GM19240 (cell line): ENCODE results near the gene DENND4B.
"Not testable (repeated sequence)": the region's sequence is repeated elsewhere in the genome, so short reads cannot be mapped to it uniquely, and the experiment has no call there.

Experiments
- DNase-seq: peaks from one replicate; pipeline ENCODE4 v3.0.0; 2011; ENCODE audit warnings: low spot score; ENCODE audit not compliant: insufficient read length

Gene DENND4B, protein sequence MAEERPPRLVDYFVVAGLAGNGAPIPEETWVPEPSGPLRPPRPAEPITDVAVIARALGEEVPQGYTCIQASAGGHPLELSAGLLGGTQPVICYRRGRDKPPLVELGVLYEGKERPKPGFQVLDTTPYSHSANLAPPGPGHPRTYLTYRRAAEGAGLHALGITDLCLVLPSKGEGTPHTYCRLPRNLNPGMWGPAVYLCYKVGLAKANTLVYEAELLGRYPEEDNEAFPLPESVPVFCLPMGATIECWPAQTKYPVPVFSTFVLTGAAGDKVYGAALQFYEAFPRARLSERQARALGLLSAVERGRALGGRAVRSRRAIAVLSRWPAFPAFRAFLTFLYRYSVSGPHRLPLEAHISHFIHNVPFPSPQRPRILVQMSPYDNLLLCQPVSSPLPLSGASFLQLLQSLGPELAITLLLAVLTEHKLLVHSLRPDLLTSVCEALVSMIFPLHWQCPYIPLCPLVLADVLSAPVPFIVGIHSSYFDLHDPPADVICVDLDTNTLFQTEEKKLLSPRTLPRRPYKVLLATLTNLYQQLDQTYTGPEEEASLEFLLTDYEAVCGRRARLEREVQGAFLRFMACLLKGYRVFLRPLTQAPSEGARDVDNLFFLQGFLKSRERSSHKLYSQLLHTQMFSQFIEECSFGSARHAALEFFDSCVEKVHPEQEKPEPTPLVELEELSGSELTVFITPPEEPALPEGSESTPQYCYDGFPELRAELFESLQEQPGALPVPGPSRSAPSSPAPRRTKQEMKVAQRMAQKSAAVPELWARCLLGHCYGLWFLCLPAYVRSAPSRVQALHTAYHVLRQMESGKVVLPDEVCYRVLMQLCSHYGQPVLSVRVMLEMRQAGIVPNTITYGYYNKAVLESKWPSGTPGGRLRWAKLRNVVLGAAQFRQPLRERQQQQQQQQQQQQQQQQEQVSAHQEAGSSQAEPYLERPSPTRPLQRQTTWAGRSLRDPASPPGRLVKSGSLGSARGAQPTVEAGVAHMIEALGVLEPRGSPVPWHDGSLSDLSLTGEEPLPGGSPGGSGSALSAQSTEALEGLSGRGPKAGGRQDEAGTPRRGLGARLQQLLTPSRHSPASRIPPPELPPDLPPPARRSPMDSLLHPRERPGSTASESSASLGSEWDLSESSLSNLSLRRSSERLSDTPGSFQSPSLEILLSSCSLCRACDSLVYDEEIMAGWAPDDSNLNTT (N-terminal part only)

DNA sequence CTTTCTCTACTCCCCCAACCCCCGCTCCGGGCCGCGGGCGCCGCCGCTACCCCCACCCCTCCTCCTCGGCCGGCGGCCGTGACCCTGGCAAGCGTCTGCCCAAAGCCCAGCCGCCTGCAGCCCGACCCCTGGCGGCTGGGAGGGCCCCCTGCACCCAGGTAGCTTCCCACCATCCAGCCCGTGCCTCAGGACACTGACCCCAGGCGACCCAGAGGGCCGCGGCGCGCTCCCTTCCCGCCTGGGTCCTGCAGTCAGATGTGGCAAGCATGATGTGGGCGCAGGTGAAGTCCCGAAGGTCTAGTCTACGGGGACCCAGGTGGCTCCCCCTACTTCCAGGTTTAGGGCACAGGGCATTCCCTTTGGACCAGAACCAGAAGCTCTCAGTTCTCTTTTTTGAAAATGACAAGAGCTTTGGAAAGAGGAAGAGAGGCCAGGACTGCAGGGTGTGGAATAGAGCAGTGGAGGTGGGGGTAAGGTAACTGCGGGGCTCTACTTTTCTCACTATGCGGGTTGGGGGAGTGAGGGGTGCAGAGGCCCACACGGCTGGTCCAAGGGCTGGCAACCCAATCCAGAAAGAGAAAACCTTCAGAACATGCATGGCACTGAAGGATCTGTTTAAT is at the start of gene DENND4B:
DENND4B (minus strand) TSS at position 97 of the 620 bp plus-strand sequence. CDS start 2,344 bp downstream, outside the sequence.
- peak; percentile 99 for DNase-seq

DNA sequence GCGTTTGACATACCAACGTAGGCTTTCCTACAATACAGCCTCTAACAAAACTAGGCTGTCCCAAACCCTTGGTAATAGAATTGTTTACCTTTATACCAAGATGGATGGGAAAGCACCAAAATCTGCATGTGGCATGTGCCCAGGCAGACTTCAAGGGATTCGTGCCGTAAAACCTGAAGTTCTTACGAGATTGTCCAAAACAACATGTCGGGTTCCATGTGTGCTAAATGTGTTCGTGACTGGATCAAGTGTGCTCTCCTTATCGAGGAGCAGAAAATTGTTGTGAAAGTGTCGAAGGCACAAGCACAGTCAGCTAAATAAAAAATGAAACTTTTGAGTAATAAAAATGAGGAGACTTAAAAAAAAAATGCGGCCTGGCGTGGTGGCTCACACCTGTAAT is 49.1 kb upstream of the DENND4B start:
- no peak for DNase-seq

DNA sequence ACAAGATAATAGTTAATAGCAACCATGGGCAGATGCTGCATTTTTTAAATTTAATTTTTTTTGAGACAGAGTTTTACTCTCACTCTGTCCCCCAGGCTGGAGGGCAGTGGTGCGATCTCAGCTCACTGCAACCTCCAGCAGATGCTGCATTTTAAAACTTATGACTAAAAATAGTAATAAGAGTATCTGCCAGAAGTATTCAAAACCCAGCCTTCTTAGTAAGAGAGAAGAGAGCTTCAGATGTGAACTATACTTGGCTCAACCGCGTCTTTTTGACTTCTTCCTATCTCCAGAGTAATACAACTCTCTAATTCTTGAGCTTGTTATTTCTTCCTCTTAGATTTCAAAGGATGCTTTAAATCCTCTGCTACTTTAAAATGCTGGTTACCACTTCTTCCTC is 48.7 kb upstream of the DENND4B start:
- no peak for DNase-seq

DNA sequence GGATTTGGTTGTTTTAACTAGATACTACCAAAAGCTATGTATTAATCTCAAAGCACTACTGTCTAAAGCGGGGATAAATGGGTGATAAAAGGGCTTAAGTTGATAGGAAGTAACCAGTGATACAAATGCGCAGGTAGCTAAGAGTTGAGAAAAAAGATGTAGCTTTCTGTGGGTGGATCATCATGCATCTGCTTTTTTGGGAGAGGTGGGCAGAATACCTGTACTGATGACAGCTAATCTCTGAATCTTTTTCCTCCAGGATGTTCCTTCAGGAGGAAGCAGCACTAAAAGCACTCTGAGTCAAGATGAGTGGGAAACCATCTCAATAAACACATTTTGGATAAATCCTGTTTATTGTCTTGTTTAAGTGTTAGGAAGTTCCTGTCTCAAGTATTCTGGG is 45.3 kb upstream of the DENND4B start:
- no peak for DNase-seq

DNA sequence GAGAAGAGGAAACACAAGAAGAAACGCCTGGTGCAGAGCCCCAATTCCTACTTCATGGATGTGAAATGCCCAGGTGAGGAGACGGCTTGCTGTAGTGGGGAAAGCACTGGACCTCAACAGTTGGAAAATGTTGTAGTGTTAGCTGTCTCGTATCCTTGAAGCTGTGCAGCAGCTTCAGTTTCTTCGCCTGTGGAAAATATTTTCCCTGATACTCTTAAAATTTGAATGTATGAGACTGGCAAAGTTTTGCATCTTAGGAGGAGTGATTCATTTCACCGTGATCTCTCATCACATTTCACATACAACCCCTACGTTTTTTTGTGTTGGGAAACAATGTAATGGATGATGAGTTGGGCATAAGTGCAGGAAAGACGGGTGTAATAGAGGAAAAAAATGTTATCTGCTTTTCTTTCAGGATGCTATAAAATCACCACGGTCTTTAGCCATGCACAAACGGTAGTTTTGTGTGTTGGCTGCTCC is 44.7 kb upstream of the DENND4B start:
- DNase-seq: no peak

DNA sequence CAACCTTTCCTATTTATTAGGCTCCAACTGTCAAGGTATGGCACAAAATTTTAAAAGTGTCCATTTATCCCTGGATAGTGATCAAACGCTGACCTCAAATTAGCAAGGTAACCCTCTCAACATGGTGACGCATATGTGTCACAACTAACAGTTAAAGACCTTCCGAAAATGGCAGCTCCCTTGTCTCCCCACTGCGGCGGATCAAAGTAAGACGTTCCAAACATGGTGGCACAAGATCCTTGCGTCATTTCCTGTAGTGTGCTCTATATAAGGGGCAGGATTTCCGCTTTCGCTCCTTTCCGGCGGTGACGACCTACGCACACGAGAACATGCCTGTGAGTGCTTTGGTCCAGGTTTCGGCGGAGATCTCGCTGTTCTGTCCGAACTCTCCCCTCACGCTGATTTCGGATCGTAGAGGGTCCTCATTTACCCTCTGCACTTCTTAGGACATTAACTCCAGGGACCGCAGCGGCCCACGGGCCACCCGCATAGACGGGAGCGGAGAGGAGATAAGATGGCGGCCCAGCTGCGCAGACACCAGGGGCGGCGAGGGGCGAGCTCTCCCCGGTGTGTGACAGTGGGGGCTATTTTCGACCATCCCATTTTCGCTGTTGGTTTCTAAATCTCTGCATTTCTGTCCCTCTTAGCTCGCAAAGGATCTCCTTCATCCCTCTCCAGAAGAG is 44.1 kb upstream of the DENND4B start, which contains the start of gene RPS27:
RPS27 (plus strand) TSS at position 295 of the 683 bp plus-strand sequence; CDS start at position 330, 35 bp downstream.
- DNase-seq: peak; percentile 82

DNA sequence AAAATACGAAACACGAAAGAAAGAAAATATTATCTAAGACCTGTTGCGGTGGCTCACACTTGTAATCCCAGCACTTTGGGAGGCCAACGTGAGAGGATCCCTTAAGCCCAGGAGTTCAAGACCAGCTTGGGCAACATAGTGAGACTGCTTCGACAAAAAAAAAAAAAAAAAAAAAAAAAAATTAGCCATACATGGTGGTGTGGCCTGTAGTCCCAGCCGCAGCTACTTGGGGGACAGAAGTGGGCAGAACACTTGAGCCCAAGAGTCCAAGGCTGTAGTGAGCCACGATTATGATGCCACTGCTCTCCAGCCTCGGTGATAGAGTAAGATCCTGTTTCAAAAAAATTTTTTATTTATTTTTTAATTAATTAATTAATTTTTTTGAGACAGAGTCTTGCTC is 41.1 kb upstream of the DENND4B start:
- DNase-seq: no peak

DNA sequence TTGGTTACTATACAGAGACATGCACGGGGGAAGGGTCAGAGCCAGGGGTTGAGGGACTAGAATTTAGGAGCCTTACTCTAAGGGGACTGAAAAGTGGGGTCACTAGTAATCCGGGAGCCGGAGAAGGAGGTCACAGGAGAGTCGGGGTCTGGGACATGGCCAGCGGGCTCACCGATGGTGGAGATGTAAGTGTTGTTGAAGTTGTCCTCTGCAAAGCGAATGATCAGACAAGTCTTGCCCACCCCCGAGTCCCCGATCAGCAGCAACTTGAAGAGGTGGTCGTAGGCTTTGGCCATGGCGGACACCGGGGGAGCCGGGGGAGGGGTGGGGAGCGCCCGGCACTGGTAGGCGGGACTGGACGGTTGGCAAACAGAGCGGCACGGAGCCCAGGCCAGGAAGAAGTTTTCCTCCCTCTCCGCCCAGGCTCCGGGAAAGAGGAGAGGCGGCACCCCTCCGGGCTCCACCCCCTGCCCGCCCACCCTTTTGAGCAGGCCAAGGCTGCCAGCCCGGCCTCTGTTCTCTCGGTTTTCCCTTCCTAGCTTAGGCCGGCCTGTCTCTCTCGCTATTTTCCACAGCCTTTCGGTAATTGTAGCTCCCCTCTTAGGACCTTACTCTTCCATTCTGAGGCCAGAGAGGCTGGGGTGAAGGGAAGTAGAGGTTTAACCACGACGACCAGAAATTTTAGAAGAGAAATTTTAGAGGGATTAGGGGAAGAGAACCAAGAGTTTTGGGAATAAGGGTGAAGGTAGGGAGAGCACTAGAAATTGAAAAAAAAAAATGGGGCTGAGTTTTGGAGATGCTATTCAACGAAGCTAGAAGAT is 39.6 kb upstream of the DENND4B start, which contains the start of gene RAB13:
RAB13 (minus strand) TSS at position 399 of the 821 bp plus-strand sequence; CDS start at position 296, 103 bp downstream.
- no peak for DNase-seq

DNA sequence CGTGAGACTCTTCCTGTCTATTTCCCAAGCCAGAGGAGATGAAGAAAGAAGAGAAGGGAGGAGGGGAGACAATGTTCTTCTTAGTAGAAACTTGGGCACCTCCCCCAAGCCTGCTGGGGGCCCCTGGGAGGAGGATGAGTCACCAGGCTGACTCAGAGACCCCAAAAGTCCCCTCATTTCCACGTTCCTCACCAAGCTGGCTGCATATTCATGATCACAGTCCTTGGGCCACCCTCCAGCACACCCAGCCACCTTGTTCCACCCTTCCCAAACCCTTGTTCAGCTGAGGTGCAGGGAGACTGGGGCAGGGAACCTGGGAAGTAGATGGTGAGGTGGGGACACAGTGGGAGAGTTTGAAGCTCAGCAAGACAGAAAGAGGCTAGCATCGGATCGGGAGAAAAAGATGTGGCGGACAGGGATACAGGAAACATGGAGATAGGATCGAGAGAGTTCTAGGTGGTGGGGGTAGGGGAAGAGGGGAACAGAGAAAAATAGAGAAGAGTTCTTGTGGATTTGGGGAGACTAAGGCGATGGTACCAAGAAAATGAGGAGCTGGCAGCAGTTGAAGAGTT is 38.9 kb upstream of the DENND4B start:
- DNase-seq: no peak

DNA sequence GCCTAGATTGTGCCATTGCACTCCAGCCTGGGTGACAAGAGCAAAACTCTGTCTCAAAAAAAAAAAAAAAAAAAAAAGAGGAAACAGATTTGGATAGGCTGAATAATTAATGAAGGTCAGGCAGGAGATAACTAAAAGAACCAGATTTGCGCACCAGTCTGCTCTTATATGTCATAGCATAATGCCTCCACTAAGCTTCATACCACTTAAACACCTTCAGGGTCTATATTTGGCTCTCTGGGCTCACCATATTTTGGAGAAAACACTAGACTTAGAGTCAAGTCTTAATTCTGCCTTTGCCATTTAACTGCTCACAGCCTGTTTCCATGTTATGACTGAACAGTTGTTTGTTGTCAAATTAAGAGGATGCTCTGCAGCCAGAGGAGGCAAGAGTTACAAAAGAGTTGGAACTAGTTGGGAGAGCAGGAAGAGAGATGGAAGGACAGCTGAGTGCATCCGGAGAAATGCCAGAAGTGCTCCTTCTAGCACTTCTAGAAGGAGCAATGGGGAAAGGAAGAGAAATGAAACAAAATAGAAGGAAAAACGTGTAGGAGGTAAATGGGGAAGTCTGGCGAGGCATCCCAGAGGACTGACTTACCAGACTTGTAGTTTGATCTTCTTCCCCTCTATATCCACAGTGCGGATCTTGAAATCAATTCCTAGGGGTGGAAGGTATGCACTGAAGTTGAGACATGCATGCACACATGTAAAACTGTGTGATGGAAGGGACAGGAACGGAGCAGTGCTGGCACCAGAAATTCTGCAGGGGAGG is 37.8 kb upstream of the DENND4B start:
- DNase-seq: no peak

DNA sequence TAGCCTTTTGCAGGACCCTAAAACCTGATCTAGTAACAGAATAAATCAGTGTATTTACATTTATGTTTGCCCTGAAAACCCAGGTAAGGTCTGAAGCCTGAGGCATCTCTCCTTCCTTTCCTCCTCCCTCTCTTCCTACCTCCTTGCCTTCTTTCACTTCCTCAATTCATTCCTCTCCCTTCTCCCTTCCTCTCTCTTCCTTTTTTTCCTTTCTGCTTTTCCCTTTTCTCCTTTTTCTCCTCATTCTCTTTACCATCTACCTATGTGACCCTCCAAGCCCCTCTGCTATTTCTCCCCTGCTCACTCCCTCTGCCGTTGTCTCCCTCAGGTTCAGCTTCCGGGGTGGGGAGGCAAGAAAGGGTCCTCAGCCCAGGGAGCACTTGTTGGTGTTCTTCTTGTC is 35.2 kb upstream of the DENND4B start:
- not testable (repeated sequence) for DNase-seq

DNA sequence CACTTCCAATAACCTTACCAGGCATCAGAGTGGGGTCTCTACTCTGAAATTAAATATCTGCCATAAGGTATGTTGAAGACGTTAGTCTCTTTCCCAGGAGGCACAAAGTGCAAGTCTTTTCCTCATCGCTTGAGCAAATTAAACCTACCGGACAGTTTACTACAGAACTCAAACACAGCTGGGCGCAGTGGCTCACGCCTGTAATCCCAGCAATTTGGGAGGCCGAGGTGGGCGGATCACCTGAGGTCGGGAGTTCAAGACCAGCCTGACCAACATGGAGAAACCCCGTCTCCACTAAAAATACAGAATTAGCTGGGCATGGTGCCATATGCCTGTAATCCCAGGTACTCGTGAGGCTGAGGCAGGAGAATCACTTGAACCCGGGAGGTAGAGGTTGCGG is 32.6 kb upstream of the DENND4B start:
- not testable (repeated sequence) for DNase-seq

DNA sequence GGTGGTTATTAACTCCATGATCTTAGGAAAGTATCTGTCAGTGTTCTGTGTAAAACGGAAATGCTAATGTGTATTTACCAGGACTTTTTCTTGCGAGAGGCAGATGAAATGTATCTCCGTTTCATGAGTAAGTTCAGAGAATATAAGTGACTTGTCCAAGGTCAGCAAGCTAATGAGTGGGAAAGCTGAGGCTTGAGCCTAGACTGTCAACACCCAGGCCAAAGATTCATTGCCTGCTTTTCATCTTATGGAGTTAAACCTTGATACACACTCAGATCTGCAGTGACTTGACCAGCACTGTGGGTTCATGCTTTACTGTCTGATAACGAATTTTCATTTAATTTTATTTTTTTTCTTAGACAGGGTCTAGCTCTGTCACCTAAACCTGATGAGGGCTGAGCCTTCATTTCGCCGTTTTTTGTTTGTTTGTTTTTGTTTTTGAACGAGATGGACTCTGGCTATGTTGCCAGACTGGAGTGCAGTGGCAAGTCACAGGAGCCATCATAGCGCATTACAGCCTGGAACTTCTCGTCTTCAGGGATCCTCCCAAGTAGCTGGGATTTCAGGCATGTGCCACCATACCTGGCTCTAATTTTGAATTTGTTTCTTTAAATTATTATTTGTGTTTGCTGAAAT is 31.9 kb upstream of the DENND4B start:
- DNase-seq: no peak

DNA sequence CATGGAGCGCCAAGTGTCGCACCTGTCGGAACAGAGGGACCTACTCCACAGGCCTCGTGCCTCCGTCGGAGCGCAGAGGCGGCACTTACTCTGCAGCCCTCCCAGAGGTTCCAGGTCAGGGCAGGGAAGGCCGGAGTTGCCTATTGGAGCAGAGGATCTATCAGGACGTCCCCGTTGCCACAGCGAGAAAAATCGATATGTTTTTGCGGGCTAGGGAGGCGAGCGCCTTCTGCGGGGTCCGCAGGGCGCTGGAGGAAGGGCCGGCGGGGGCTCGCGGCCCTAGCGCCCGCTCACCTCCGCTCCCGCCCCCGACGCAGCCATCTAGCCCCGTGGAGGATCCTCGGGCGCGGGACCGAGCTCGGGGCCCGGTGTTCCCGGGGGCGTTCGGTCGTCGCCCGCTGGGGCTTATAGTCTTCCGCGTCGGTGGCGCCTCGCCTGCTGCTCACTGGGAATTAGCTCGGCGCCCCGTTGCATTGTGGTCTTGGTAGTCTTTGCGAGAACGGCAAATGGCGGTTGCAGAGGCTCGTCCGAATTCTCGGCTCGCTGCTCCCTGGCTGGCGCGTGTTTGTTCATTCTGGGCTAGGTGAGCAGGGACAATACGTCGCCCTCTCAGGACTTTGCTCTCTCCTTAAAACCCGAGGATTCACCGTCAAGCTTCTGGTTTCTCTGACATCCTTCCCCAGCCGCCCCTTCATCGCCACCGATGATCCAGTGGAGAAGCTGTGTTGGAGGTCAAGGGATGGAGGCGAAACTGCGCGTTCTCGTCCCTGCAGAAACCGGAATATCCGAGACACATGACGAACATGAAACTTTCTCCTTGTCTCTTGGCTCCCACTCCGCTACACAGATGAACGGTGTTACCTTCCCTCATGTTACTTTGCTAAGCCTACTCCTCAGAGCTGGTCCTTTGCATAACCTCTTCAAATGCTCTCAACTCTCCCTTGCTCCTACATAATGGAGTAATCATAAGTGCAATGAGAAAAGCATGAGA is 31.0 kb upstream of the DENND4B start, which contains the start of gene JTB:
JTB (minus strand) TSS at position 425 of the 991 bp plus-strand sequence; CDS start at position 3, 422 bp downstream.
- DNase-seq: peak; percentile 66

DNA sequence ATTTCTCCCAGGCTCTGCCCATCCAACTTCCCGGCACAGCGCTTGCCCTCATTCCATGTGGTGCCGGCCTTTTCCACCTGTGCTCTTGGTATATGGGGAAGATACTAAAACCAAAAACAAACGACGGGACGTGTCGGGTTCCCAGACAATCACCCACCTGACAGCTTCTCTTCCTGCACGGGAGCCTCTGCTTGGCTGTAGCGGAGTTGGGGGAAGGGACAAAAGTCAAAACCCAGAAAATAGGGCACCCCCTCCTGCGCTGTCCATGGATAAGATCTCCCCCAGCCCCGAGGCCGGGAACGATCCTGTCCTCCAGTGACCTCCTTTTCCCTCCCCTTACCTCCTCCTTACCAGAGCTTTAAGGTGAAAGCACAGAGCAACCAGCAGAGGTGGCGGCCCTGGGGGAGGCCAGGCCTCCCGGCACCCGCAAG is 30.3 kb upstream of the DENND4B start:
- no peak for DNase-seq

DNA sequence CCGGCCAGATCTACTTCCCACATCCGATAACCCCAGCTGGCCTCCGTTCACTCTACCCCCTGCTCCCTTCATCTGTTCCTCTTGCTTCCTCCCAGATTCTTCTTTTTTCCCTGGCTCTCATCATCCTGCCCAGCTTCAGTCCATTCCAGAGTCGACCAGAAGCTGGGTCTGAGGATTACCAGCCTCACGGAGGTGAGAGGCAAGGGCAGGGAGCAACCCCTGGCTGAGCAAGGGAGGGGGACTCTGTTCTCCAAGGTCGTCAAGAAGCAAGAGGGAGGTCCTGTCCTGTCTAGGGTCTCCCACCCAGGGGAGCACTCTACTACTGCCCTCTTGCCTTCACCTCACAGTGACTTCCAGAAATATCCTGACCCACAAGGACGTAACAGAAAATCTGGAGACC is 27.0 kb upstream of the DENND4B start:
- no peak for DNase-seq
